BE2C (cell line): ENCODE measurements around the gene ANKRD33B.

Experiments used
- DNase-seq: peaks from one replicate; pipeline ENCODE4 v3.0.0-alpha.2; 2020
- H3K27me3 ChIP-seq: fragments of 250-450 bp; sonication (Bioruptor Pico); 2 replicates; pipeline ENCODE4 v1.5.1; 2020; ENCODE audit warnings: mild to moderate bottlenecking
- H3K36me3 ChIP-seq: fragments of 250-450 bp; sonication (Bioruptor Pico); 2 replicates; pipeline ENCODE4 v1.5.1; 2020; ENCODE audit warnings: mild to moderate bottlenecking
- H3K4me1 ChIP-seq: fragments of 250-450 bp; sonication (Bioruptor Pico); 2 replicates; pipeline ENCODE4 v1.5.1; 2020
- H3K4me3 ChIP-seq: 2 replicates; pipeline ENCODE4 v1.5.1; 2011; ENCODE audit warnings: low read depth, low read length
- H3K9me3 ChIP-seq: fragments of 250-450 bp; sonication (Bioruptor Pico); 2 replicates; pipeline ENCODE4 v1.5.1; 2020
- TF ChIP-seq, protein P1 (sequence below): IDR thresholded peaks from 2 replicates; pipeline ENCODE4 v1.5.1; 2012; ENCODE audit warnings: mild to moderate bottlenecking, low read depth, low read length

Gene ANKRD33B

DNA sequence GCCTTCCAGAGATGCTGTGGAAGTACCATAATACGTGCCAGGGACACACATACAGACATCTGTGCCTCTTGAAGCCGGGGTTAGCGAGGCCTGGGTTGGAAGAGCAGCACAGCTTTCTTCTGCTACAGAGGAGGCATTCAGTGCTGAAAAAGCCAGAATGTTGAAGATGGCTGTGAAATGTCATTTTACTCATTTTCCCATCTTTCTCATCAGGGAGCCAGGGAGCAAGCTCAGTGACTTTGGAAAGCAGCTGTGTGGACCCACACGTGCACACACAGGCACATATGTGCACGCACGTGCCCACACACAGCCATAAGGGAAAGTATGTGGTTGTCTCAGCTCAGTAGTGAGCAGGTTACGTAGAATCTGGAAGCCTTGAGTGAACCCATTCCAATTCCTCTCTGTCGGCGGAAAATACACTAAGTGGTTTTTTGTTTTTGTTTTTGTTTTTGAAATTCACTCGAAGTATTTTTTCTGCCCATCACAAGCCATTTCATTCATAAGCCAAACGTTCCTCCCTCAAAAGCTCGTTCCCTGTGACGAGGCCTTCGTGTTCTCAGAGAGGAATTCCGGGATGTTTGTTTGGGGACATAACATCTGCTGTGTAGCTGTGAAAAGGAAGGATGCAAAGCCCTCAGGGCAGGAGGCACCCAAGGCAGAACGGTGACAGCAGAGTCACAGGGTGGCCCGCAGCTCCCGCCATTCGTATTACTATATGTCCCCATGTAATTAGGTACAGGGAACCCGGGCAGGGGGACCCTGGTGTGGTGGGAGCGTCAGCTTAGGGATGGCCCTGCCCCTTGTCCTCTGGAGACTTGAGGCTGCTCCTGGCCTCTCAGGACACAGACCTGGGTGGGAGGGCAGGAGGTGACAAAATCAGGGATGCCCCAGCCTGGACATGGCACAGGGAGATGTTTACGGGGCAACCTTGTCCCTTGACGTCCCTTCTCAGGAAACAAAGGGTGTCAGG, 29.0 kb upstream of the ANKRD33B start:
- H3K4me3 ChIP-seq = no peak overlapping the region
- H3K9me3 ChIP-seq = no peaks in the 10 kb centered on the region
- DNase-seq = no peak

DNA sequence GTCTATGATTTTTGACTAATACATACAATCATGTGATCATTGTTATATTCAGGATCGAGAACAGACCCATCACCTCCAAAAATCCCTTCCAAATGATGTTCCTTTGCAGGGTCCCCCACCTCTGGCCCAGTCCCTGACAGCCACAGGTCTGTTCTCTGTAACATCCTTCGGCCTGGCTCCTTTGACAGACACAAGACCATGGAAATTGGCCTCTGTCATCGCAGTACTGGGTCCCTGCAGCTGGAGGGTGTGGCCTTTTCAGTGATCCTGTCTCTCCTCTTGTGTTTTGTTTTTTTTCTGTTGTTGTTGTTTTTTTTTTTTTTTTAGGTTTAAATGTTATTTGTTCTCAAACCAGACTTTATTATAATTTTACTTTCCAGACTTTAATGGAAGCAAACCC, 27.4 kb upstream of the ANKRD33B start:
- Histone ChIP-seq H3K4me3 (peak overlapping the region; percentile 27), H3K4me1 (peaks cover 8% of the 10 kb centered on the region), H3K9me3 (no peaks in the 10 kb centered on the region), H3K27me3 (no peaks in the 10 kb centered on the region), H3K36me3 (no peaks in the 10 kb centered on the region)
- TF ChIP-seq, protein P1, sequence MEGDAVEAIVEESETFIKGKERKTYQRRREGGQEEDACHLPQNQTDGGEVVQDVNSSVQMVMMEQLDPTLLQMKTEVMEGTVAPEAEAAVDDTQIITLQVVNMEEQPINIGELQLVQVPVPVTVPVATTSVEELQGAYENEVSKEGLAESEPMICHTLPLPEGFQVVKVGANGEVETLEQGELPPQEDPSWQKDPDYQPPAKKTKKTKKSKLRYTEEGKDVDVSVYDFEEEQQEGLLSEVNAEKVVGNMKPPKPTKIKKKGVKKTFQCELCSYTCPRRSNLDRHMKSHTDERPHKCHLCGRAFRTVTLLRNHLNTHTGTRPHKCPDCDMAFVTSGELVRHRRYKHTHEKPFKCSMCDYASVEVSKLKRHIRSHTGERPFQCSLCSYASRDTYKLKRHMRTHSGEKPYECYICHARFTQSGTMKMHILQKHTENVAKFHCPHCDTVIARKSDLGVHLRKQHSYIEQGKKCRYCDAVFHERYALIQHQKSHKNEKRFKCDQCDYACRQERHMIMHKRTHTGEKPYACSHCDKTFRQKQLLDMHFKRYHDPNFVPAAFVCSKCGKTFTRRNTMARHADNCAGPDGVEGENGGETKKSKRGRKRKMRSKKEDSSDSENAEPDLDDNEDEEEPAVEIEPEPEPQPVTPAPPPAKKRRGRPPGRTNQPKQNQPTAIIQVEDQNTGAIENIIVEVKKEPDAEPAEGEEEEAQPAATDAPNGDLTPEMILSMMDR = no peak
- DNase-seq = peak; percentile 35

More for the DNA sequence above, 29.0 kb upstream of the ANKRD33B start:
- peaks cover 8% of the 10 kb centered on the region for H3K4me1 ChIP-seq
- no peaks in the 10 kb centered on the region for H3K36me3 ChIP-seq
- no peaks in the 10 kb centered on the region for H3K27me3 ChIP-seq
- TF ChIP-seq, protein P1 = no peak

DNA sequence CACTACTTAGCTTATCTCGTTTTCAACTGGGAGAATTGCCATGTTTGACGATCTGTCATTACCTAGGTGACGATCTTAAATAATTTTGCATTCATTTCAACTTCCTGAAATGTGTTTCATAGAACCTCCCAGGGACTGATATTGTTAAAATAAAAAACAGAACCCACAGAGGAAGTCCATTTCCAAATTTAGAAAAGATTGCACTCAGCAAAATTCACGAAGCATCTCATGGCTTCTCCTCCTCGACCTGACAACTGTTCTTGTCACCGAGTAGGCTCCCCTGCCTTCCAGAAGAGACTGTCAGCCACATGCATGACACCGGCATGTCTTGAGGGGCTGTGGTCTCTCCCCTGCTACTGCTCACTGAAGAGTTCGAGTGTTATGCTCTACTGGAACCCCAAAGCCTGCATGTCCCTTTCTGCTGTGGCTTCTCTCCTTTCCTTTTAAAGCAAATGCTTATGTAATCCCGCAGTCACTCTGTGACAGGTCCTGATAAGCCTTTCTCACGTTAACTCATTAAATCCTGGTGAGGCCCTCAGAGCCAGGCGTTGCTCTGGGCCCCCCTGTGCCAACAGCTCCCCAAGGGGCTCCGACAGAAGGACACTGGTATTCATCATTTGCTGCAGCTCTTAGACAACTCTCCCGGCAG, 26.8 kb upstream of the ANKRD33B start:
- Histone ChIP-seq H3K36me3 (no peaks in the 10 kb centered on the region), H3K4me3 (peak overlapping the region; percentile 27), H3K4me1 (peaks cover 9% of the 10 kb centered on the region), H3K27me3 (no peaks in the 10 kb centered on the region), H3K9me3 (no peaks in the 10 kb centered on the region)
- DNase-seq = no peak
- TF ChIP-seq, protein P1 = no peak

DNA sequence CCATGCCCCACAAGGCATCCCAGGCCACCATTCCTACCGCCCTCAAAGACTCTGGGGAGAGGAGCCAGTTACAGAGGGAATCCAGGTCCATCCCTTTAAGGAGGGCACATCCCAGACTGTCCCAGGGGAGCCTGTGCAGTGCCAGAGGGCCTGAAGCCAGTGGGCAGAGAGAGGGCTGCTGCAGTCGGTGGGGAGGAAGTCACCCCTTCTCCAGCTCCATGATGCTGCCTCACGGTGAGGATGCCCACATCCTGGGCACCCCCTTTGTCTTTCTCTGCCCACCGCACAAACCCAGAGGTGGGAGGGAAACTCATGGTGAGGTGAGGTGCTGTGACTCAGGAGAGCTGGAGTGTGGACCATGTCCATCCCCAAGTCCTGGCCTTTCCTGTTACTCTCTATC, 26.2 kb upstream of the ANKRD33B start:
- TF ChIP-seq, protein P1 = no peak

DNA sequence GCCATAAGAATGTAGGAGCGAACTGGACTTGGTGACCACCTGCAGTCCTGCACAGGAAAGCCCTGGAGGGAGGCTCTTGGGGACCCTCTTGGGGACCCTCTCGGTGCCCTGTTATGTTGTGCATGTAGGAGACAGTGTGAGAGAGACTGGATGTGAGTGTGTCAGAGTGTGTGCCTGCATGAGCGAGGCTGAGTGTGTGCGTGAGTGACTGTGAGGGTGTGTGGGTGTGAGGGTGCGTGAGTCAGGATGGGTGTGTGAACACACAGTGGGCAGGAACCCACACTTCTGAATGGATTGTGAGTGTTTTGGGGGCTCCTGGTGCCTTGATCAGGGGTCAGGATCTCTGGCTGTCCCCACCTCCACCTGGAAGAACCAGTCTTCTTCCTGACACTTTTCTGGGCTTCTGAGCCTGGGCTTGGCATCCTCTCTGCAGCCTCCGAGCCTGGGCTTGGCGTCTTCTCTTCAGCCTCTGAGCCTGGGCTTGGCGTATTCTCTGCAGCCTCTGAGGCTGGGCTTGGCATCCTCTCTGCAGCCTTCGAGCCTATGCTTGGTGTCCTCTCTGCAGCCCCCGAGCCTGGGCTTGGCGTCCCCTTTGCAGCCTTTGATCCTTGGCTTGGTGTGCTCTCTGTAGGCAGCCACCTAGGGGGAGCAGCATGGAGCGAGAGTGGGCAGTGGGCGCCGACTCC, 25.6 kb upstream of the ANKRD33B start:
- Histone ChIP-seq H3K36me3 (no peaks in the 10 kb centered on the region), H3K4me3 (no peak overlapping the region), H3K4me1 (peaks cover 11% of the 10 kb centered on the region), H3K9me3 (no peaks in the 10 kb centered on the region), H3K27me3 (no peaks in the 10 kb centered on the region)
- TF ChIP-seq, protein P1 = no peak
- DNase-seq = no peak

More for the DNA sequence above, 26.2 kb upstream of the ANKRD33B start:
- no peaks in the 10 kb centered on the region for H3K9me3 ChIP-seq
- no peak overlapping the region for H3K4me3 ChIP-seq
- DNase-seq = peak; percentile 55
- no peaks in the 10 kb centered on the region for H3K36me3 ChIP-seq
- H3K27me3 ChIP-seq = no peaks in the 10 kb centered on the region
- peaks cover 11% of the 10 kb centered on the region for H3K4me1 ChIP-seq
